Measurements from ENCODE around the gene ACSM6. TPM values are rescaled to one million over a fixed set of nuclear protein-coding genes. Genes with fewer than 3 reads are reported as not detected.
"Not testable (repeated sequence)": the region's sequence is repeated elsewhere in the genome, so short reads cannot be mapped to it uniquely, and the experiment has no call there.

The ACSM6 gene
- total RNA-seq, 5 donors from 2014 or later (not counting 1 experiment from before 2014, with no cell fraction given), result not detected

DNA sequence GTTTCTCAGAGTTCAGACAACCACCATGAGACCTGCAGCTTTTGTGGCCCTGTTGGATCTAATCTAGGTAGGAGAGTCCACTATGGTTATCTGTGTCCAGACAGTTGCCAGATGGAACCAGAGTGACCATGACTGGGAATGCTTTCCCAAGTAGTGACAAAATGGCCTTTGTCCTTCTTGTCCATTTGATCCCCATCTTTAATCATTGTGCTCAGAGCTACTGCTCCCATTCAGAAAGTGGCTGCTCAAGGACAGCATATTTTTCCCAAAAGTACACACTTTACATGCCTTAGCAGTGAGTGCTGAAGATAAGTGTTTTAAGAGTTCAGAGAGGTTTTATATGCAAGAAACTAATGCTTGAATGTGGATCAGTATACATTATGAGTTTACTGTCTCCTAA is 5.4 kb upstream of the ACSM6 start:
- H3K9me3 ChIP-seq, result no peaks in the 10 kb centered on the region
- Mint-ChIP-seq H3K4me1 (peaks cover 5 to 6% (median 6%) of the 10 kb centered on the region in 3 donors), H3K36me3 (no peaks in the 10 kb centered on the region), H3K4me3 (no peak overlapping the region), H3K9me3 (no peaks in the 10 kb centered on the region), H3K27ac (no peak overlapping the region), H3K27me3 (peaks cover 17 to 18% of the 10 kb centered on the region in 2 donors)
- no peak overlapping the region for H3K4me3 ChIP-seq (ENCODE audit: control insufficient read depth in 1 of 2, extremely low read depth in 1 of 2, low read length in 1 of 2)
- ATAC-seq (replicated peaks in 1 of 4) (no peak), DNase-seq (no peak)
- ChIA-PET CTCF (no interaction called here), POLR2A (no interaction called here)
- H3K27me3 ChIP-seq (replicated peaks in 1 of 2; ENCODE audit: control insufficient read depth in 2 of 2, extremely low read depth in 1 of 2, insufficient read depth in 2 of 2, low read length in 1 of 2), result peaks cover 0 to 15% of the 10 kb centered on the region in 2 experiments
- H3K36me3 ChIP-seq (ENCODE audit: control insufficient read depth in 2 of 2, extremely low read depth in 1 of 2, insufficient read depth in 1 of 2, low read length in 1 of 2), result no peaks in the 10 kb centered on the region
- peaks cover 0 to 4% of the 10 kb centered on the region in 2 experiments for H3K4me1 ChIP-seq (ENCODE audit: control insufficient read depth in 1 of 2, extremely low read depth in 1 of 2, insufficient read depth in 2 of 2, low read length in 2 of 2)
- H3K27ac ChIP-seq (ENCODE audit: low read length), result no peak overlapping the region

DNA sequence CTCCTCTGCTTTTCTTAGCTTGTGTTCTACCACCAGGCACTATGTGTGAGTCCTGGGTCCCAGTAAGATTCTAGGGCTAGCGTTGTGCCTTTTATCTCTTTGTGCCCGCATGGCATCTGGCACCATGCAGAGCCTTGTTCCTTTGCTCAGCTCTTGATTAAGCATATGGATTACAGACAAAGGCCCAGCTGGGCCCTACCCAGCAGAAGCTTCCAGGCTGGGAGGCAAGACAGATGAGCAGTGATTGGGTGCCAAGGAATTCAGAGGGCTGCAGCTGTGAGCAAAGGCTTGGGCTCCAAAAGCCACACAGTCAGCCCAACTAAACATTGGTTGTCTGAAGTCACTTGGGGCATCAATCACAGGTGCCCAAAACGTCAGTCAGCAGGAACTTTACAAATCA is 2.0 kb downstream of the ACSM6 start:
- no peak overlapping the region for H3K4me3 ChIP-seq (ENCODE audit: control insufficient read depth in 1 of 2, extremely low read depth in 1 of 2, low read length in 1 of 2)
- ATAC-seq (replicated peaks in 1 of 4) (no peak), DNase-seq (no peak)
- Mint-ChIP-seq H3K9me3 (no peaks in the 10 kb centered on the region), H3K27ac (no peak overlapping the region), H3K36me3 (no peaks in the 10 kb centered on the region), H3K4me3 (no peak overlapping the region), H3K27me3 (peaks cover 0 to 8% of the 10 kb centered on the region in 2 donors), H3K4me1 (no peaks in the 10 kb centered on the region)
- H3K27me3 ChIP-seq (replicated peaks in 1 of 2; ENCODE audit: control insufficient read depth in 2 of 2, extremely low read depth in 1 of 2, insufficient read depth in 2 of 2, low read length in 1 of 2), result no peaks in the 10 kb centered on the region
- H3K4me1 ChIP-seq (ENCODE audit: control insufficient read depth in 1 of 2, extremely low read depth in 1 of 2, insufficient read depth in 2 of 2, low read length in 2 of 2), result no peaks in the 10 kb centered on the region
- 100% methylated on average over 2 of the region's 3 CpGs for WGBS (ENCODE audit: insufficient coverage)
- no peak overlapping the region for H3K27ac ChIP-seq (ENCODE audit: low read length)
- POLR2A ChIA-PET, result no interaction called here
- no peaks in the 10 kb centered on the region for H3K36me3 ChIP-seq (ENCODE audit: control insufficient read depth in 2 of 2, extremely low read depth in 1 of 2, insufficient read depth in 1 of 2, low read length in 1 of 2)
- CTCF ChIA-PET, result no interaction called here
- no peaks in the 10 kb centered on the region for H3K9me3 ChIP-seq

DNA sequence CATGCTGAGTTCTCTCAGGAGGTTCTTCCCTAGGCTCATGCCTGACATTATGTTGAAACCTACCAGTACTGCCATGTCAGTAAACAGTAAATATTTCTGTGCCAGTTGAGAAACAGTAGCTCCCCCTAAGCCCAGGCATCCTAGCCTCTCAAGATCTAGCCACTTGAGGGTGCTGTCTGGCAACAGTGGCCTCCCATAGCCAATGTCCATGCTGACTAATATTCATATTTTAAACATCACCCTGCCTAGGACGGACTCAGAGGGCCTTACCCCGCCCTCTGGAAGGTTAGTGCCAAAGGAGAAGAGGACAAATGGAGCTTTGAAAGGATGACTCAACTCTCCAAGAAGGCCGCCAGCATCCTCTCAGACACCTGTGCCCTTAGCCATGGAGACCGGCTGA is 7.7 kb downstream of the ACSM6 start:
- H3K27me3 ChIP-seq (replicated peaks in 1 of 2; ENCODE audit: control insufficient read depth in 2 of 2, extremely low read depth in 1 of 2, insufficient read depth in 2 of 2, low read length in 1 of 2), result peaks cover 0 to 3% of the 10 kb centered on the region in 2 experiments
- H3K27me3 Mint-ChIP-seq, result no peaks in the 10 kb centered on the region
- H3K27ac Mint-ChIP-seq, result no peak overlapping the region
- no peaks in the 10 kb centered on the region for H3K36me3 ChIP-seq (ENCODE audit: control insufficient read depth in 2 of 2, extremely low read depth in 1 of 2, insufficient read depth in 1 of 2, low read length in 1 of 2)
- H3K9me3 ChIP-seq, result no peaks in the 10 kb centered on the region
- H3K27ac ChIP-seq (ENCODE audit: low read length), result no peak overlapping the region
- no peaks in the 10 kb centered on the region for H3K36me3 Mint-ChIP-seq
- ChIA-PET CTCF (no interaction called here), POLR2A (no interaction called here)
- no peaks in the 10 kb centered on the region for H3K4me1 ChIP-seq (ENCODE audit: control insufficient read depth in 1 of 2, extremely low read depth in 1 of 2, insufficient read depth in 2 of 2, low read length in 2 of 2)
- H3K4me1 Mint-ChIP-seq, result no peaks in the 10 kb centered on the region
- ATAC-seq (replicated peaks in 1 of 4) (no peak), DNase-seq (no peak)
- no peak overlapping the region for H3K4me3 Mint-ChIP-seq
- no peak overlapping the region for H3K4me3 ChIP-seq (ENCODE audit: control insufficient read depth in 1 of 2, extremely low read depth in 1 of 2, low read length in 1 of 2)
- no peaks in the 10 kb centered on the region for H3K9me3 Mint-ChIP-seq
- WGBS (ENCODE audit: insufficient coverage), result no CpG with 5 or more reads among the region's 4 CpGs

DNA sequence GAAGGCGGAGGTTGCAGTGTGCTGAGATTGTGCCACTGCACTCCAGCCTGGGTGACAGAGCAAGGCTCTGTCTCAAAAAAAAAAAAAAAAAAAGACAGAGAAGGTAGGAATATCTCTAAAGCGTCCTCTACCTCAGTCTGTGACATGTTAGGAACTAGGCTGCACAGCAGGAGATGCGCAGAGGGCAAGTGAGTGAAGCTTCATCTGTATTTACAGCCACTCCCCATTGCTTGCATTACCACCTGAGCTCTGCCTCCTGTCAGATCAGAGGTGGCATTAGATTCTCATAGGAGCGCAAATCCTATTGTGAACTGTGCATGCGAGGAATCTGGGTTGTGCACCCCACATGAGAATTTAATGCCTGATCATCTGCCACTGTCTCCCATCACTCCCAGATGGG is 8.8 kb downstream of the ACSM6 start:
- H3K27ac Mint-ChIP-seq; H3K4me3 ChIP-seq (ENCODE audit: control insufficient read depth in 1 of 2, extremely low read depth in 1 of 2, low read length in 1 of 2); H3K27ac ChIP-seq (ENCODE audit: low read length); H3K4me3 Mint-ChIP-seq; H3K9me3 ChIP-seq; POLR2A ChIA-PET; DNase-seq; H3K36me3 ChIP-seq (ENCODE audit: control insufficient read depth in 2 of 2, extremely low read depth in 1 of 2, insufficient read depth in 1 of 2, low read length in 1 of 2); ATAC-seq (replicated peaks in 1 of 4); H3K9me3 Mint-ChIP-seq; H3K36me3 Mint-ChIP-seq; H3K27me3 Mint-ChIP-seq; H3K4me1 ChIP-seq (ENCODE audit: control insufficient read depth in 1 of 2, extremely low read depth in 1 of 2, insufficient read depth in 2 of 2, low read length in 2 of 2); H3K27me3 ChIP-seq (replicated peaks in 1 of 2; ENCODE audit: control insufficient read depth in 2 of 2, extremely low read depth in 1 of 2, insufficient read depth in 2 of 2, low read length in 1 of 2); H3K4me1 Mint-ChIP-seq: not testable (repeated sequence)
- 100% methylated on average over 1 of the region's 5 CpGs for WGBS (ENCODE audit: insufficient coverage)
- CTCF ChIA-PET, result interaction anchor here in 1 of 2 donors (0.7 kb wide), 1 partner anchor 10 kb away, joined by 8 read pairs; no protein-coding TSS in a partner anchor

DNA sequence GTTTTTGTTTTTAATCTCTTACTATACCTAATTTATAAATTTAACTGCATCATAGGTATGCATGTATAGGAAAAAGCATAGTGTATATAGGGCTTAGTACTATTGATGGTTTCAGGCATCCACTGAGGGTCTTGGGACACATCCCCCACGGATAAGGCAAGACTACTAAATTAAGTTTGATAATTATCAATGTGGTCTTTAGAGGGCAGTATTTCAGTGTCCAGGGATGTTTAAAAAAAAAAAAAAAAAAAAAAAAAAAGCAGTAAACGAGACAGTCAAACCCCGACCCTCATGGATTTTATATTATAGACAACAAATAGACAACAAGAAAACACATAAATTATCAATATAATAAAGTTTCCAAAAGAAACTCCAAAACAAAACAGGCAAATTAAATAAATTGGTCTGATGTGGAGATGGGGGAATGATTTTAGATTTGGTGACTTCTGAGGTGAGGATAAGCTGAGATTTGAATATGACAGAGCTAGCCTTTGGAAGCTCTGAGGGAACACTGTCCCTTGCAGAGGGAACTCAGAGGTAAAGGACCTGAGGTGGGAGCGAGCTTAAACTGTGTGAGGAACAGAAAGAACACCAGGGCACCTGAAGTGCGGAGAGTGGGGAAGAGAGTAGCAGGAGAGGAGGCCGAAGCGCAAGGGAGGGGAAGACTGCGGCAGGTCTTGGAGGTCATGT is 14.8 kb downstream of the ACSM6 start:
- no peaks in the 10 kb centered on the region for H3K36me3 Mint-ChIP-seq
- POLR2A ChIA-PET, result no interaction called here
- H3K27me3 ChIP-seq (replicated peaks in 1 of 2; ENCODE audit: control insufficient read depth in 2 of 2, extremely low read depth in 1 of 2, insufficient read depth in 2 of 2, low read length in 1 of 2), result no peaks in the 10 kb centered on the region
- H3K27me3 Mint-ChIP-seq, result no peaks in the 10 kb centered on the region
- DNase-seq (no peak), ATAC-seq (replicated peaks in 1 of 4) (no peak)
- H3K4me3 Mint-ChIP-seq, result no peak overlapping the region
- no peaks in the 10 kb centered on the region for H3K4me1 Mint-ChIP-seq
- H3K27ac Mint-ChIP-seq, result no peak overlapping the region
- H3K4me3 ChIP-seq (ENCODE audit: control insufficient read depth in 1 of 2, extremely low read depth in 1 of 2, low read length in 1 of 2), result no peak overlapping the region
- CTCF ChIA-PET, result no interaction called here
- H3K4me1 ChIP-seq (ENCODE audit: control insufficient read depth in 1 of 2, extremely low read depth in 1 of 2, insufficient read depth in 2 of 2, low read length in 2 of 2), result no peaks in the 10 kb centered on the region
- H3K9me3 ChIP-seq, result no peaks in the 10 kb centered on the region
- no peak overlapping the region for H3K27ac ChIP-seq (ENCODE audit: low read length)
- no peaks in the 10 kb centered on the region for H3K9me3 Mint-ChIP-seq
- WGBS (ENCODE audit: insufficient coverage), result 100% methylated on average over 3 of the region's 8 CpGs
- H3K36me3 ChIP-seq (ENCODE audit: control insufficient read depth in 2 of 2, extremely low read depth in 1 of 2, insufficient read depth in 1 of 2, low read length in 1 of 2), result no peaks in the 10 kb centered on the region

DNA sequence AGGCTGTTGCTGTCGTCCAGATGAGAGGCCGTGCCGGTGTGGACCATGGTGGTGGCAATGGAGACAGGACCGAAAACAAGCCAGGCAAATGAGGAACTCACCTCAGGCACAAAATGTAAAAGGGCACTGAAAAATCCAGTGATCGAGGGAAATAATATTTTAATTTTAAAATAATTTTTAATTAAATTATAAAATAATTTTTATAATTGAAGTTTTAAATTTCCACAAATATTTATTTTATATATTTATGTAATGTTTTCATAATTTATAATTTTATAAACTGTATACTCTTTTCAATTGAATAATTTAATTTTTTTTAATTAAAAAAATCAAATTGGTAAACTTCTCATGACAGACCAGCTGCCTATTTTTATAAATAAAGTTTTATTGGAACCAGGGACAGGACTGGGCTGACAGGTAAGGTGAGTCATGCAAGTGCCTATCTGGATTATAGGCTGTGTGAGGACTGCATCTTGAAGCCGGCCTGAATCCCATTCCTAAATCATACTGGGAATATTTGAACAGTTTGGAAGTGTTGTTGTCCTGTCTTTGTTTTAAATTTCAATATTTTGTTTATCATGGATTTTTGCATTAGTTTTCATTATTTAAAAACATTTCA is 15.6 kb downstream of the ACSM6 start:
- ATAC-seq (replicated peaks in 1 of 4) (no peak), DNase-seq (no peak)
- Mint-ChIP-seq H3K9me3 (no peaks in the 10 kb centered on the region), H3K4me3 (no peak overlapping the region), H3K27me3 (no peaks in the 10 kb centered on the region), H3K4me1 (no peaks in the 10 kb centered on the region), H3K27ac (no peak overlapping the region), H3K36me3 (no peaks in the 10 kb centered on the region)
- ChIA-PET CTCF (interaction anchor here in 1 of 2 donors (0.9 kb wide), 1 partner anchor 37 kb away, joined by 3 read pairs; no protein-coding TSS in a partner anchor), POLR2A (no interaction called here)
- no peaks in the 10 kb centered on the region for H3K4me1 ChIP-seq (ENCODE audit: control insufficient read depth in 1 of 2, extremely low read depth in 1 of 2, insufficient read depth in 2 of 2, low read length in 2 of 2)
- H3K9me3 ChIP-seq, result no peaks in the 10 kb centered on the region
- H3K27ac ChIP-seq (ENCODE audit: low read length), result no peak overlapping the region
- no peak overlapping the region for H3K4me3 ChIP-seq (ENCODE audit: control insufficient read depth in 1 of 2, extremely low read depth in 1 of 2, low read length in 1 of 2)
- H3K27me3 ChIP-seq (replicated peaks in 1 of 2; ENCODE audit: control insufficient read depth in 2 of 2, extremely low read depth in 1 of 2, insufficient read depth in 2 of 2, low read length in 1 of 2), result no peaks in the 10 kb centered on the region
- no peaks in the 10 kb centered on the region for H3K36me3 ChIP-seq (ENCODE audit: control insufficient read depth in 2 of 2, extremely low read depth in 1 of 2, insufficient read depth in 1 of 2, low read length in 1 of 2)
- WGBS (ENCODE audit: insufficient coverage), result 78% methylated on average over 3 of the region's 6 CpGs
